Hepatocyte (in vitro differentiated cells): ENCODE data around the gene TENT5C.

Experiments used
- CTCF ChIP-seq: fragments of 200-600 bp; sonication (generic); IDR thresholded peaks from 2 replicates; pipeline ENCODE4 v1.5.1; 2016; ENCODE audit warnings: antibody characterized with exemption, mild to moderate bottlenecking; ENCODE audit not compliant: poor library complexity
- EZH2 ChIP-seq: fragments of 200-600 bp; sonication (generic); IDR thresholded peaks from 2 replicates; pipeline ENCODE4 v1.6.1; 2016; ENCODE audit warnings: antibody characterized with exemption, mild to moderate bottlenecking, borderline replicate concordance

GRCh38 chr1:117638759-117639158 lies 32.9 kb downstream of the TENT5C start:
- TF ChIP-seq CTCF (no peak), EZH2 (no peak)
